ENCODE measurements around the gene STX2. TPM values are rescaled to one million over a fixed set of nuclear protein-coding genes. Genes with fewer than 3 reads are reported as not detected.

The STX2 gene
- total RNA-seq, 2 experiments from 2014 or later, result 13.4 to 14.1 TPM

DNA sequence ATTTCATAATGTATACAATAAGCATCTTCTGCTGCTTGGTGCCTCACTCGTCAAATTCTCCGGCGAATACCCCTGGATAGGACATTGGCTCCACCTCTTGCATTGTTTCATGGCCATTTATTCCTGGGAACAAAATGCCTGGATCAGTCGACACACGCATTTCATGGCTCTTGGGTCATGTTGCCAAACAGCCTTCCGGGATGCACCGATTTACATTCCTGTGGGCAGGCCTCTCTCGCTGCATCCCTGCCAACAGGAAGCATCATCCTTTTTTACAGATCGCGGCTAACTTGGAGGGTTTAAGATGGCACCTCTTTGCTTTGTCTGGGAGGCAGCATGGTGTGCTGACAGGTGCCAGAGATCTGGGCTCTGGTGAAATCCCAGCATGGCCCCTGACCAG lies 90.3 kb downstream of the STX2 start:
- H3K36me3 Mint-ChIP-seq (ENCODE audit: low read depth), result no peaks in the 10 kb centered on the region
- ATAC-seq (ENCODE audit: poor library complexity) (no peak), DNase-seq (no peak)
- POLR2A ChIA-PET, result no interaction called here
- TF ChIP-seq, protein P1, sequence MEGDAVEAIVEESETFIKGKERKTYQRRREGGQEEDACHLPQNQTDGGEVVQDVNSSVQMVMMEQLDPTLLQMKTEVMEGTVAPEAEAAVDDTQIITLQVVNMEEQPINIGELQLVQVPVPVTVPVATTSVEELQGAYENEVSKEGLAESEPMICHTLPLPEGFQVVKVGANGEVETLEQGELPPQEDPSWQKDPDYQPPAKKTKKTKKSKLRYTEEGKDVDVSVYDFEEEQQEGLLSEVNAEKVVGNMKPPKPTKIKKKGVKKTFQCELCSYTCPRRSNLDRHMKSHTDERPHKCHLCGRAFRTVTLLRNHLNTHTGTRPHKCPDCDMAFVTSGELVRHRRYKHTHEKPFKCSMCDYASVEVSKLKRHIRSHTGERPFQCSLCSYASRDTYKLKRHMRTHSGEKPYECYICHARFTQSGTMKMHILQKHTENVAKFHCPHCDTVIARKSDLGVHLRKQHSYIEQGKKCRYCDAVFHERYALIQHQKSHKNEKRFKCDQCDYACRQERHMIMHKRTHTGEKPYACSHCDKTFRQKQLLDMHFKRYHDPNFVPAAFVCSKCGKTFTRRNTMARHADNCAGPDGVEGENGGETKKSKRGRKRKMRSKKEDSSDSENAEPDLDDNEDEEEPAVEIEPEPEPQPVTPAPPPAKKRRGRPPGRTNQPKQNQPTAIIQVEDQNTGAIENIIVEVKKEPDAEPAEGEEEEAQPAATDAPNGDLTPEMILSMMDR (IDR thresholded peaks at IDR 0.05), result no peak
- H3K9me3 Mint-ChIP-seq, result no peaks in the 10 kb centered on the region
- Histone ChIP-seq H3K36me3 (ENCODE audit: insufficient read depth, low read length) (no peaks in the 10 kb centered on the region), H3K4me1 (ENCODE audit: insufficient read depth, low read length) (peaks cover 6% of the 10 kb centered on the region), H3K27me3 (ENCODE audit: control insufficient read depth in 1 of 2, insufficient read depth in 2 of 2, low read length in 2 of 2) (peaks cover 0 to 5% of the 10 kb centered on the region in 2 experiments), H3K27ac (ENCODE audit: low read depth in 1 of 2, low read length in 2 of 2) (no peak overlapping the region), H3K4me3 (ENCODE audit: low read length) (no peak overlapping the region), H3K9me3 (ENCODE audit: control insufficient read depth in 1 of 2, insufficient read depth in 1 of 2, low read length in 2 of 2) (peaks cover 0 to 8% of the 10 kb centered on the region in 2 experiments)
- H3K27ac Mint-ChIP-seq, result no peak overlapping the region
- no peak overlapping the region for H3K4me3 Mint-ChIP-seq
- CTCF ChIA-PET, result interaction anchor here (1.2 kb wide), 1 partner anchor 374 kb away, joined by 3 read pairs; no protein-coding TSS in a partner anchor
- intact Hi-C loops (cut with DNase I, micrococcal nuclease), result loop anchor here in 1 of 2 experiments (5.0 kb wide), 2 partner anchors 466 to 701 kb away; no protein-coding TSS in a partner anchor
- peaks cover 20% of the 10 kb centered on the region for H3K27me3 Mint-ChIP-seq
- peaks cover 8% of the 10 kb centered on the region for H3K4me1 Mint-ChIP-seq (ENCODE audit: low read depth)

DNA sequence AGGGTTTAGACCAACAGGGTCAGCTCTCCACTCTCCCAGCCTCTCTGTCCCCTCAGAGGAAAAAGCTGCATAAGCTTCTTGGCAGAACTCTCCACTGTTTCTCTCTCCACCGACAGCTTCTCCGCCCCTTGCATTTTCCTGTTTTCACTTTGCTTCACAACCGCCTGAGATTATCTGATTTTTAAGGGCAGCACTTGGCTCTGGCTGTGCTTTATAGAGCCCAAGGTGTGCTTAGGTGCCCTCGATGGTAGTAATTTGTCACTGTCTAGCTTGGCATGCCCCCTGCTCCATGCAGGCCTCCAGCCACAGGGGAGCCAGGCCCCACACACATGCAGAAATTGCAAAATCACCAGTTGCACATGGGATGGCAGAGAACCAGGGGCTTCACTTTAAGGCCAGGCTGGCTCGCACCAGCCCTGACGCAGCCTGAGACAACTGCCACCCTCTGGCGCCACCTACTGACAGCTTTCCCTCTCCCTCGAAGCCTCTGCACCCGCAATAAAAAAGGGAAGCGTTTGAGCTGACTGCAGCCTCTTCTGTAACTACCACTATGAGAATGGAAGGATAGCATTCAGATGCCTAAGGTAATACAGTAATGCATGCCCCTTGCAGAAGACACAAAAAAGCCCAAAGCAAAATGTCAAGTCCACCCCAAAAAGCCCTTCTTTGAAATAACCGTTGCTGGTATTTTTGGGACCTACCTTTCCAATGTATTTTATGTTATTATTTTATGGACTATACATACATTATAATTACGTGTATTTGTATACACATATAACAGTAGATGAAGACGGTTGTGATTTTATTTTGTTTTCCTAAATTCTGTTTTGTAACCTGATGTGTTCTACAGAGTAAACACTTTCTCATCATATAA lies 90.9 kb downstream of the STX2 start:
- H3K27ac Mint-ChIP-seq, result no peak overlapping the region
- no peaks in the 10 kb centered on the region for H3K9me3 Mint-ChIP-seq
- H3K4me3 Mint-ChIP-seq, result no peak overlapping the region
- ChIA-PET POLR2A (interaction anchor here (0.6 kb wide), 1 partner anchor 273 kb away, joined by 3 read pairs; no protein-coding TSS in a partner anchor), CTCF (interaction anchor here (1.2 kb wide), 1 partner anchor 375 kb away, joined by 3 read pairs; no protein-coding TSS in a partner anchor)
- Histone ChIP-seq H3K36me3 (ENCODE audit: insufficient read depth, low read length) (no peaks in the 10 kb centered on the region), H3K27ac (ENCODE audit: low read depth in 1 of 2, low read length in 2 of 2) (no peak overlapping the region), H3K4me3 (ENCODE audit: low read length) (no peak overlapping the region), H3K27me3 (ENCODE audit: control insufficient read depth in 1 of 2, insufficient read depth in 2 of 2, low read length in 2 of 2) (peaks cover 0 to 5% of the 10 kb centered on the region in 2 experiments), H3K9me3 (ENCODE audit: control insufficient read depth in 1 of 2, insufficient read depth in 1 of 2, low read length in 2 of 2) (peaks cover 0 to 4% of the 10 kb centered on the region in 2 experiments), H3K4me1 (ENCODE audit: insufficient read depth, low read length) (peaks cover 6% of the 10 kb centered on the region)
- ATAC-seq (ENCODE audit: poor library complexity) (peak; percentile 66), DNase-seq (peak; percentile 48 to 78 (median 66))
- H3K36me3 Mint-ChIP-seq (ENCODE audit: low read depth), result no peaks in the 10 kb centered on the region
- intact Hi-C loops (cut with DNase I, micrococcal nuclease), result loop anchor here in 1 of 2 experiments (5.0 kb wide), 2 partner anchors 466 to 701 kb away; no protein-coding TSS in a partner anchor
- peaks cover 8% of the 10 kb centered on the region for H3K4me1 Mint-ChIP-seq (ENCODE audit: low read depth)
- TF ChIP-seq, protein P1 (IDR thresholded peaks at IDR 0.05), result peak; percentile 74
- peaks cover 20% of the 10 kb centered on the region for H3K27me3 Mint-ChIP-seq

DNA sequence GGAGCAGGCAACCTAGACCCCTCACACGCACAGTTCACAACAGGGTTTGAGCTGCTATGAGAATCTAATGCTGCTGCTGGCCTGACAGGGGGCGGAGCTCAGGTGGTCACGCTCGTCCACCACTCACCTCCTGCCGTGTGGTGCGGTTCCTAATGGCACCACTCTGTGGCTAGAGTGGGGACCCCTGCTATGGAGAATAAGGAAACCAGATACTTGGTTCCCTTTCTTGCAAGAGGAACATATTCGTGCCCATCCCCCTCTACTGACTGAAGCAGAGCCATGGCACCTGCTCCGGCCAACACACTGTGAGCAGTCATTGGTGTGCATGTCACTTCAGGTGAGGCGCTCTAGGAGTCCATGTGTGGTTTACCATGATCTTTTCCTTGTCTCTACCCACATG lies 92.5 kb downstream of the STX2 start:
- Histone ChIP-seq H3K27me3 (ENCODE audit: control insufficient read depth in 1 of 2, insufficient read depth in 2 of 2, low read length in 2 of 2) (peaks cover 0 to 5% of the 10 kb centered on the region in 2 experiments), H3K27ac (ENCODE audit: low read depth in 1 of 2, low read length in 2 of 2) (no peak overlapping the region), H3K4me1 (ENCODE audit: insufficient read depth, low read length) (peaks cover 6% of the 10 kb centered on the region), H3K36me3 (ENCODE audit: insufficient read depth, low read length) (no peaks in the 10 kb centered on the region), H3K4me3 (ENCODE audit: low read length) (no peak overlapping the region), H3K9me3 (ENCODE audit: control insufficient read depth in 1 of 2, insufficient read depth in 1 of 2, low read length in 2 of 2) (no peaks in the 10 kb centered on the region)
- H3K27me3 Mint-ChIP-seq, result peaks cover 31% of the 10 kb centered on the region
- H3K9me3 Mint-ChIP-seq, result no peaks in the 10 kb centered on the region
- no peak for DNase-seq
- ChIA-PET POLR2A (no interaction called here), CTCF (no interaction called here)
- TF ChIP-seq, protein P1 (IDR thresholded peaks at IDR 0.05), result no peak
- H3K36me3 Mint-ChIP-seq (ENCODE audit: low read depth), result no peaks in the 10 kb centered on the region
- peaks cover 8% of the 10 kb centered on the region for H3K4me1 Mint-ChIP-seq (ENCODE audit: low read depth)
- intact Hi-C loops (cut with DNase I, micrococcal nuclease), result loop anchor here in 1 of 2 experiments (5.0 kb wide), 2 partner anchors 464 to 699 kb away; no protein-coding TSS in a partner anchor
- no peak overlapping the region for H3K27ac Mint-ChIP-seq
- no peak for ATAC-seq (ENCODE audit: poor library complexity)
- no peak overlapping the region for H3K4me3 Mint-ChIP-seq
